GM23338 (cell line): ENCODE data around the gene PPHLN1.
"Not testable (repeated sequence)": the region's sequence is repeated elsewhere in the genome, so short reads cannot be mapped to it uniquely, and the experiment has no call there.

Experiments used
- EZH2 ChIP-seq: fragments of 200-600 bp; sonication (generic); IDR thresholded peaks from one replicate; pipeline ENCODE4 v1.8.0; 2017; ENCODE audit warnings: antibody characterized with exemption, mild to moderate bottlenecking, low read depth; ENCODE audit not compliant: unreplicated experiment
- EZH2phosphoT487 ChIP-seq: fragments of 200-600 bp; sonication (generic); IDR thresholded peaks from one replicate; pipeline ENCODE4 v1.8.1; 2018; ENCODE audit warnings: antibody characterized with exemption; ENCODE audit not compliant: unreplicated experiment
- ZNF331 ChIP-seq: fragments of 250-450 bp; sonication (Bioruptor Pico); IDR thresholded peaks from 2 replicates; pipeline ENCODE4 v1.5.0; 2020; ENCODE audit warnings: low read depth, mild to moderate bottlenecking, moderate library complexity
- TF ChIP-seq, protein P1 (sequence below), 2 experiments: fragments of 200-600 bp in 1 of 2; sonication (generic) in 1 of 2; conservative IDR thresholded peaks; 2 replicates each; pipeline versions ENCODE4 v1.5.1 to v1.6.1; 2016 to 2017; ENCODE audit warnings: antibody characterized with exemption in 2 of 2, low read depth in 2 of 2, mild to moderate bottlenecking in 2 of 2, moderate library complexity in 1 of 2

- TF ChIP-seq, protein P1, sequence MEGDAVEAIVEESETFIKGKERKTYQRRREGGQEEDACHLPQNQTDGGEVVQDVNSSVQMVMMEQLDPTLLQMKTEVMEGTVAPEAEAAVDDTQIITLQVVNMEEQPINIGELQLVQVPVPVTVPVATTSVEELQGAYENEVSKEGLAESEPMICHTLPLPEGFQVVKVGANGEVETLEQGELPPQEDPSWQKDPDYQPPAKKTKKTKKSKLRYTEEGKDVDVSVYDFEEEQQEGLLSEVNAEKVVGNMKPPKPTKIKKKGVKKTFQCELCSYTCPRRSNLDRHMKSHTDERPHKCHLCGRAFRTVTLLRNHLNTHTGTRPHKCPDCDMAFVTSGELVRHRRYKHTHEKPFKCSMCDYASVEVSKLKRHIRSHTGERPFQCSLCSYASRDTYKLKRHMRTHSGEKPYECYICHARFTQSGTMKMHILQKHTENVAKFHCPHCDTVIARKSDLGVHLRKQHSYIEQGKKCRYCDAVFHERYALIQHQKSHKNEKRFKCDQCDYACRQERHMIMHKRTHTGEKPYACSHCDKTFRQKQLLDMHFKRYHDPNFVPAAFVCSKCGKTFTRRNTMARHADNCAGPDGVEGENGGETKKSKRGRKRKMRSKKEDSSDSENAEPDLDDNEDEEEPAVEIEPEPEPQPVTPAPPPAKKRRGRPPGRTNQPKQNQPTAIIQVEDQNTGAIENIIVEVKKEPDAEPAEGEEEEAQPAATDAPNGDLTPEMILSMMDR (conservative IDR thresholded peaks at IDR 0.05; ENCODE audit: low read depth in 2 of 2), result not testable (repeated sequence)
- not testable (repeated sequence) for TF ChIP-seq ZNF331, EZH2, EZH2phosphoT487
These were observed 4.1 kb downstream of the PPHLN1 start for GRCh38 chr12:42330097-42330496.
